Activated CD4-positive, alpha-beta memory T cell treated with anti-CD3 and anti-CD28 coated beads for 36 hours (primary cell): ENCODE measurements around the gene ASPG. TPM values are rescaled to one million over a fixed set of nuclear protein-coding genes. Genes with fewer than 3 reads are reported as not detected.

Experiments used
- CTCF ChIA-PET: fragments of 350-600 bp; sonication (Branson Sonifier 250); formaldehyde crosslinking; loops from one replicate; lab custom pipeline; 2021; ENCODE audit warnings: antibody characterized with exemption, inconsistent platforms; lab: Charles Lee
- POLR2A ChIA-PET: fragments of 350-600 bp; sonication (Branson Sonifier 250); formaldehyde crosslinking; loops from one replicate; lab custom pipeline; 2021; ENCODE audit warnings: antibody characterized with exemption; lab: Charles Lee
- DNase-seq: peaks from one replicate; pipeline ENCODE4 v3.0.0-alpha.2; 2020
- H3K27ac Mint-ChIP-seq: one replicate; pipeline ENCODE4 v1.8.0; 2021; ENCODE audit warnings: mixed read lengths
- H3K27me3 Mint-ChIP-seq: one replicate; pipeline ENCODE4 v1.8.0; 2021; ENCODE audit warnings: mixed read lengths
- H3K36me3 Mint-ChIP-seq: one replicate; pipeline ENCODE4 v1.8.0; 2021; ENCODE audit warnings: mixed read lengths
- H3K4me1 Mint-ChIP-seq: one replicate; pipeline ENCODE4 v1.8.0; 2021; ENCODE audit warnings: low read depth, mixed read lengths
- H3K4me3 Mint-ChIP-seq: one replicate; pipeline ENCODE4 v1.8.0; 2021; ENCODE audit warnings: mild to moderate bottlenecking, mixed read lengths
- H3K9me3 Mint-ChIP-seq: one replicate; pipeline ENCODE4 v1.8.0; 2021; ENCODE audit warnings: mixed read lengths
- intact Hi-C: fragments of 100-400 bp; cut with micrococcal nuclease; formaldehyde crosslinking; loops from one replicate; pipeline ENCODE4 v1.15.1; 2023
- total RNA-seq, 2 experiments: library from RNA; stranded (reverse); gene quantifications; one replicate each; pipeline ENCODE4 v1.2.3, GENCODE V29; 2021

The ASPG gene
- total RNA-seq, 2 experiments from 2014 or later: not detected

- H3K36me3 Mint-ChIP-seq: no peaks in the 10 kb centered on the region
Measured at GRCh38 chr14:104104076-104104901, 18.8 kb downstream of the ASPG start.

DNA sequence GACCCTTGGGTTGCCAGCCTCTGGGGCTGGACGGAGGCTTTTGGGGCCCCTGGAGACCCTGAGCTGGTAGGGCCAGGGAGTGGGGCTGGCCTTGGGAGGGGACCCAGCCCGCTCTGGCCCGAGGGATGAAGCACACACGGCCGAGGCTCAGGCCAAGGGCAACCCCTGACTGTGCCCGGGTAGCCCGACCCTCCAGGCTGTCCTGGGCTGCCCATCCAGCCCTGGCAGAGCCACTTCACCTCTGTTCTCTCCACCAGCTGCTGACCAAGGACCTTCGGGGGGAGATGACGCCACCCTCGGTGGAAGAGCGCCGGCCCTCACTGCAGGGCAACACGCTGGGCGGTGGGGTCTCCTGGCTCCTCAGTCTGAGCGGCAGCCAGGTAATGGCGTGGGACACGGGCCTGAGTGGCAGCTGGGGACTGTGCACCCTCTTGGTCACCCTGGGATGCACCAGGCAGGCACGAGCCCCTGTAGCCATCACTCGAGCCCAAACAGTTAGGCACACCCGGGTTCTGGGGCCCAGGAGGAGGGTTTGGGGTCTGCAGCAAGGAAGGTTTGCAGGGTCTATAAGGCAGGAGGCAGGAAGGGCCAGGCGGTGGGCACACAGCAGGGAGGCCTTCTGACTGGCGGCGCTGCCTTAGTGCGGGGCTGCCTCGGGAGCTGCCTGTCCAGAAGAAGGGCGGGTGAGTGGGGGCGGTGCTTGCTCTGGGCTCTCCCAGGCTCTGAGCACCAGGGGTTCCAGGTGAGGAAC lies 19.7 kb downstream of the ASPG start:
- H3K27ac Mint-ChIP-seq: no peak overlapping the region
- POLR2A ChIA-PET: no interaction called here
- CTCF ChIA-PET: interaction anchor here (0.8 kb wide), 1 partner anchor 604 kb away, joined by 3 read pairs; no protein-coding TSS in a partner anchor
- no peak overlapping the region for H3K4me3 Mint-ChIP-seq
- intact Hi-C loops: no loop called here
- H3K36me3 Mint-ChIP-seq: no peaks in the 10 kb centered on the region
- H3K4me1 Mint-ChIP-seq: no peaks in the 10 kb centered on the region
- no peaks in the 10 kb centered on the region for H3K27me3 Mint-ChIP-seq
- H3K9me3 Mint-ChIP-seq: no peaks in the 10 kb centered on the region
- no peak for DNase-seq

More at GRCh38 chr14:104104076-104104901, 18.8 kb downstream of the ASPG start:
- Mint-ChIP-seq H3K27ac (no peak overlapping the region), H3K9me3 (no peaks in the 10 kb centered on the region), H3K4me3 (no peak overlapping the region), H3K4me1 (no peaks in the 10 kb centered on the region), H3K27me3 (no peaks in the 10 kb centered on the region)
- no peak for DNase-seq
- intact Hi-C loops: no loop called here
- POLR2A ChIA-PET: no interaction called here
- CTCF ChIA-PET: interaction anchor here (0.8 to 1.3 kb wide), 2 partner anchors 9 to 605 kb away, joined by 3 read pairs; no protein-coding TSS in a partner anchor

DNA sequence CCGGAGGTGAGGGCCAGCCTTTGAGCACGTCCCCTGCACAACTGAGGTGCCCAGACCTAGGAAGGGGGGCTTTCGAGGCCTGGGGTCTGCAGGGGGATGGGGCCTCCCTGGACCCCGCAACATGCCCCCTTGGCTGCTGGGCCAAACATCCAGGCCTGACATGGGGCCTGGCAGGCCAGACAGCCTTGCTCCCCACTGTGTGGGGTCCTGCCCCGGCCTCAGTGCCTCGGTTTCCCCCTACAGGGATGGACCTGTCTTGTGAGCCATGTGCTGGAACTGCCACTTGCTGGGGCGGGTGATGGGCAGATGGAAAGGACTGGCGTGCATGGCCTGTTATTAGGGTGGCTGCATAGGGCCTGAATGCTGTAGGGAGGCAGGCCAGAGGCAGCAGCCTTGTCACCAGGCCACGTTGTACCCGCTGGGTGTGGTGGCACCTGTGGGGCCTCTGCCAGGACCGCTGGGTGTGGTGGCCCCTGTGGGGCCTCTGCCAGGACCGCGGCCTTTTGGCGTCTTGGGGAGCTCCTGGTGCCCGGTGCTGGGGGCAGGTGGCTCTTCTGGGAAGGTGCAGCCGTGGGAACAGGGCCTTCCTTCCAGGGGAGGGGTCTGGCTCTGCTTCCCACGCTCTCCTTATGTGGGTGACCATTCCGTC lies 20.4 kb downstream of the ASPG start:
- no peak for DNase-seq
- peaks cover 1% of the 10 kb centered on the region for H3K27me3 Mint-ChIP-seq

DNA sequence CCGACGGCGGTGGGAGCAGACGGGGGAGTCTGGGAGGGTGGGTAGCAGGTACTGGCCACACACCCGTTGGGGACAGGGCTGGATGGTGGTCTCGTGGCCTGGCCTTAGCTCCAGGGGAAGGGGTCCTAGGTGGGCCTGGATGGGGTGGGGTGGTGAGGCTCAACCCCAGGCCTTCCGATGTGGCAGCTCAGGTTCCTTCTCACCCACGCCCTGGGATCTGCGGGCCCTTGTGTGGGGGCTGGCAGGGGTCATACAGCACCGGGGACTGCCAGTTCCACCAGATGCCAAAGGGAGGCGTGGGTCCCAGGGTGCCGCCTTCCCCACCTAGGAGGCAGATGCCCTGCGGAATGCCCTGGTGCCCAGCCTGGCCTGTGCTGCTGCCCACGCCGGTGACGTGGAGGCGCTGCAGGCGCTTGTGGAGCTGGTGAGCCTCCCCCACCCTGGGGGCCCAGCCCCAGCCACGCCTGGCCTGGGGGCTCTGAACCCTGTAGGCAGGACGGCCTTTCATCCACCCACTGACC lies 21.0 kb downstream of the ASPG start:
- Mint-ChIP-seq H3K4me3 (no peak overlapping the region), H3K4me1 (no peaks in the 10 kb centered on the region), H3K36me3 (no peaks in the 10 kb centered on the region), H3K27me3 (peaks cover 3% of the 10 kb centered on the region), H3K9me3 (no peaks in the 10 kb centered on the region), H3K27ac (no peak overlapping the region)
- POLR2A ChIA-PET: no interaction called here
- intact Hi-C loops: no loop called here
- CTCF ChIA-PET: no interaction called here
- no peak for DNase-seq

More for the DNA sequence above, 20.4 kb downstream of the ASPG start:
- Mint-ChIP-seq H3K27ac (no peak overlapping the region), H3K4me3 (no peak overlapping the region), H3K36me3 (no peaks in the 10 kb centered on the region), H3K4me1 (no peaks in the 10 kb centered on the region), H3K9me3 (no peaks in the 10 kb centered on the region)
- CTCF ChIA-PET: no interaction called here
- POLR2A ChIA-PET: no interaction called here
- intact Hi-C loops: no loop called here

DNA sequence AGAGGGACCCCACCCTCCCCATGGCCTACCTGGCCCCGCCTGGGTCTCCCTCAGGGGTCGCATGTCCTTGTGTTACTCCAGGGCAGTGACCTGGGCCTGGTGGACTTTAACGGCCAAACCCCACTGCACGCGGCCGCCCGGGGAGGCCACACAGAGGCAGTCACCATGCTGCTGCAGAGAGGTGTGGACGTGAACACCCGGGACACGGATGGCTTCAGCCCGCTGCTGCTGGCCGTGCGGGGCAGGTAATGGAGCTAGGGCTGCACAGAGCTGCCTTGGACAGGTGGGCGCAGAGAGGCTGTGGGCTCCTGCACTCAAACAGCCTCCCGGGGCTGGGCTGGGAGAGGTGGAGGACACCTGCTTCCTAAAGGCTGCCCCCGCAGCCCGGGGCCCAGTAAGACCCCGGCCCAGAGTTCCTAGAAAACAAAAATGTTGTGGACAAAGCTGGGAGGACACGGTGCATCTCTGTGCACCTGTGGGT lies 21.6 kb downstream of the ASPG start:
- no peak for DNase-seq
- no peak overlapping the region for H3K4me3 Mint-ChIP-seq
- H3K27me3 Mint-ChIP-seq: peaks cover 3% of the 10 kb centered on the region
- intact Hi-C loops: no loop called here
- no peaks in the 10 kb centered on the region for H3K4me1 Mint-ChIP-seq
- H3K36me3 Mint-ChIP-seq: no peaks in the 10 kb centered on the region
- H3K27ac Mint-ChIP-seq: no peak overlapping the region
- ChIA-PET POLR2A (no interaction called here), CTCF (no interaction called here)
- no peaks in the 10 kb centered on the region for H3K9me3 Mint-ChIP-seq

GRCh38 chr14:104107611-104108569 lies 22.4 kb downstream of the ASPG start:
- CTCF ChIA-PET: no interaction called here
- no peak overlapping the region for H3K4me3 Mint-ChIP-seq
- intact Hi-C loops: no loop called here
- no peak for DNase-seq
- no peaks in the 10 kb centered on the region for H3K4me1 Mint-ChIP-seq
- POLR2A ChIA-PET: no interaction called here
- peaks cover 3% of the 10 kb centered on the region for H3K27me3 Mint-ChIP-seq
- no peaks in the 10 kb centered on the region for H3K9me3 Mint-ChIP-seq
- H3K27ac Mint-ChIP-seq: no peak overlapping the region
- no peaks in the 10 kb centered on the region for H3K36me3 Mint-ChIP-seq

DNA sequence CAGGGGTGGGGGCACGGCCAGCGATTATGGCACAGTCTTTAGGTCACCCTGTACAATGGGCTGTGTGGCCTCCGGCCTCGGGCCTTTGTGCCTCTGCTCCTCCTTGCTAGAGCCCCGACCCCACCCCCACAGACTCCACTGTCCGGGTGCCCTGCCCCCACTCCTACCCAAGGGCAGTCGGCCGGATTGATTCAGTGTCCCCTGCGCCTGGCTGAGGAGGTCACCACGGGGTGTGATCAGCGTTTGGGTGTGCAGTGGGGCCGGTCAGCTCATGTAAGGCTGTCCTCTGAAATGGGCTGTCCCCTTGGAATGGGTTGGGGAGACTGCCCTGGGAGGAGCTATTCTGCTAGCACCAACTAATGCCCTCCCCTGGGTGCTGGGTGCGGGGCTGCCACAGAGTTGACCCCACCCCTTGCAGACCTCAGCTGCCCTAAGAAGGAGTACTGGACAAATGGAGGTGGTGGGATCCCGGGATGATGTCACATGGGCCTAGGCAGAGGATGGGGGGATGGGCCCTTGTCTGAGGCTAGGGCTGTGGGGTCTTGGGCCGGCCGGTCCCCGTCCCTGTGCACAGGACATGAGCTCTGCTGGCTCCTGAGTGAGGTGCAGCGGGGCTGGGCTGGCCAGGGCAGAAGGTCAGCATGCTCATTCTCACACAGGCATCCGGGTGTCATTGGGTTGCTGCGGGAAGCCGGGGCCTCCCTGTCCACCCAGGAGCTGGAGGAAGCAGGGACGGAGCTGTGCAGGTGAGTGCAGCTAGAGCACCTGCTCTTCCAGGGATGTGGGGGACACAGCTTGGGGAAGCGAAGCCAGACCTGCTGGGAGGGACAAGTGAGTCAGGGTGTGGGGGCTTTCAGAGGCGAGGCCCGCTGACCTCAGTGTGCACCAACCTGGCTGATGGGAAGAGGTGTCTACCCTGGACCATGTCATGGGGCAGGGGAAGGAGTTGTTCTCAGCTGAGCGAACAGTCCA lies 23.4 kb downstream of the ASPG start:
- Mint-ChIP-seq H3K36me3 (no peaks in the 10 kb centered on the region), H3K27me3 (peaks cover 3% of the 10 kb centered on the region), H3K4me1 (no peaks in the 10 kb centered on the region), H3K27ac (no peak overlapping the region), H3K9me3 (no peaks in the 10 kb centered on the region), H3K4me3 (no peak overlapping the region)
- ChIA-PET CTCF (interaction anchor here (1.2 kb wide), 1 partner anchor 31 kb away, joined by 5 read pairs; no protein-coding TSS in a partner anchor), POLR2A (no interaction called here)
- intact Hi-C loops: no loop called here
- no peak for DNase-seq

GRCh38 chr14:104109731-104110361 lies 24.3 kb downstream of the ASPG start:
- Mint-ChIP-seq H3K4me1 (no peaks in the 10 kb centered on the region), H3K9me3 (no peaks in the 10 kb centered on the region), H3K27me3 (peaks cover 3% of the 10 kb centered on the region), H3K4me3 (no peak overlapping the region), H3K36me3 (no peaks in the 10 kb centered on the region), H3K27ac (no peak overlapping the region)
- ChIA-PET CTCF (interaction anchor here (1.2 kb wide), 1 partner anchor 32 kb away, joined by 5 read pairs; no protein-coding TSS in a partner anchor), POLR2A (no interaction called here)
- no peak for DNase-seq
- intact Hi-C loops: no loop called here

DNA sequence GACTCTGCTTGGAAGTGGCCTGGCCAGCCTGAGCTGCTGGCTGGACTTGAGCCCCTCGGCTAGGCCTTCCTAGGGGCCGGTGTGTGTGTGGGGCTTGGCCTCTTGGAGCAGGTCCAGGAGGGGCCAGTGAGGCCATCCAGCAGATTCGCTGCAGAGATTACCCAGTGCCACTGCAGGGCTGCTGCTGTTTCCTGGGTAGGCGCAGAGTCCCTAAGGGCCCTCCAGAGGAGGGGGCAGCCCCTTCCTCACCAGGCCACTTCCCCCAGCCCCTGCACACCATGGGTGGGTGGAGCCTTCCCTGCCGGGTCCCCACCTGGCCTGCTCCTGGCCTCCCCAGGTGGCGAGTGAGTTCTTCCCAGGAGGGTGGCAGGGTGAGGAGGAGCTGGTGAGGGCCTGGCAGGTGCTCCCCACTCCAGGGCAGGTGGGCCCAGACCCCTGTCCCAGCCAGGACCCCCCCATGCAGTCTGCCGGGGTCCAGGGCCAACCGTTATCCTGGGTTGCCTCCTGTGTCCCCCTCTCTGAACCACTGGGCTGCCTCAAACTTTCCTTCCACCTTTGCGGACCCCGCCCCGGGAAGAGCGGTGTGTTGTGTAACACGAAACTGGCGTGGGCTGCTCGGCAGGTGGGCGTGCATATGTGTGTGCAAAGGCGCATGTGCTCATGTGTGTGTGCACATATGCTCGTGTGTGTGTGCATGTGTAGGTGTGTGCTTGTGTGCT lies 25.1 kb downstream of the ASPG start:
- ChIA-PET CTCF (interaction anchor here (1.0 kb wide), 1 partner anchor 16 kb away, joined by 3 read pairs; no protein-coding TSS in a partner anchor), POLR2A (no interaction called here)
- no peak for DNase-seq
- Mint-ChIP-seq H3K4me3 (no peak overlapping the region), H3K9me3 (no peaks in the 10 kb centered on the region), H3K36me3 (no peaks in the 10 kb centered on the region), H3K27ac (no peak overlapping the region), H3K27me3 (peaks cover 11% of the 10 kb centered on the region), H3K4me1 (no peaks in the 10 kb centered on the region)
- intact Hi-C loops: no loop called here
